ENCODE data around the gene HMCN1.

HMCN1 gene

DNA sequence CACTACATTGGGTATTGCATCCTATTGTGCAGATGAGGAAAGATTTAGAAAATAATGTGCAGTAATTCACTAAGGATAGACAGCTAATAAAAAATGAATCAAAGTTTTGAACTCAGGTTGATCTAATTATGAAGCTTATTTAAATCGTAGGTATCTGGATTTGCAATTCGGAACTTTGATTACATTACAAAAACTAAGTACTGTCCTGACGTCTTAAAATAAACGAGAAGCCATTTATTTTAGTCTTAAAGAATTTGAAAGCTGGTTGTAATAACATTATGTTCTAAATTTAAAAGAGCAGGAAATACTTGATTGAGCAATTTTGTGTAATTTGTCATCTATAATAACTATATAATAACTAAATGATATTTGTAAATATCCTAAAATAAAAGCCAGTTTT is 404.9 kb downstream of the HMCN1 start:
- no peaks in the 10 kb centered on the region for H3K27me3 ChIP-seq (ENCODE audit: control insufficient read depth, low read length)
- no peaks in the 10 kb centered on the region for H4K20me1 ChIP-seq (ENCODE audit: control insufficient read depth, insufficient read depth, low read depth, low read length)
- H3K9me3 ChIP-seq (ENCODE audit: control insufficient read depth, insufficient read depth, low read length), result no peaks in the 10 kb centered on the region
- no peak overlapping the region for H3K4me3 ChIP-seq (ENCODE audit: low read length)
- TF ChIP-seq, protein P1, sequence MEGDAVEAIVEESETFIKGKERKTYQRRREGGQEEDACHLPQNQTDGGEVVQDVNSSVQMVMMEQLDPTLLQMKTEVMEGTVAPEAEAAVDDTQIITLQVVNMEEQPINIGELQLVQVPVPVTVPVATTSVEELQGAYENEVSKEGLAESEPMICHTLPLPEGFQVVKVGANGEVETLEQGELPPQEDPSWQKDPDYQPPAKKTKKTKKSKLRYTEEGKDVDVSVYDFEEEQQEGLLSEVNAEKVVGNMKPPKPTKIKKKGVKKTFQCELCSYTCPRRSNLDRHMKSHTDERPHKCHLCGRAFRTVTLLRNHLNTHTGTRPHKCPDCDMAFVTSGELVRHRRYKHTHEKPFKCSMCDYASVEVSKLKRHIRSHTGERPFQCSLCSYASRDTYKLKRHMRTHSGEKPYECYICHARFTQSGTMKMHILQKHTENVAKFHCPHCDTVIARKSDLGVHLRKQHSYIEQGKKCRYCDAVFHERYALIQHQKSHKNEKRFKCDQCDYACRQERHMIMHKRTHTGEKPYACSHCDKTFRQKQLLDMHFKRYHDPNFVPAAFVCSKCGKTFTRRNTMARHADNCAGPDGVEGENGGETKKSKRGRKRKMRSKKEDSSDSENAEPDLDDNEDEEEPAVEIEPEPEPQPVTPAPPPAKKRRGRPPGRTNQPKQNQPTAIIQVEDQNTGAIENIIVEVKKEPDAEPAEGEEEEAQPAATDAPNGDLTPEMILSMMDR (IDR thresholded peaks at IDR 0.05; ENCODE audit: low read depth, low read length, poor library complexity, severe bottlenecking), result no peak
- no peak for TF ChIP-seq EZH2phosphoT487 (IDR thresholded peaks at IDR 0.05; ENCODE audit: borderline replicate concordance, low read length)
- H3F3A ChIP-seq (ENCODE audit: control insufficient read depth, insufficient read depth), result no peaks in the 10 kb centered on the region
- H3K4me1 ChIP-seq (ENCODE audit: control insufficient read depth, low read length), result no peaks in the 10 kb centered on the region
- H3K36me3 ChIP-seq (ENCODE audit: control insufficient read depth, low read length), result no peaks in the 10 kb centered on the region
- no peaks in the 10 kb centered on the region for H3K9me2 ChIP-seq (replicated peaks; ENCODE audit: control insufficient read depth, low read length)
- no peaks in the 10 kb centered on the region for H3K79me2 ChIP-seq (ENCODE audit: control insufficient read depth, low read length)
- no peak overlapping the region for H3K27ac ChIP-seq (ENCODE audit: low read depth, low read length)
- no peak overlapping the region for H3K4me2 ChIP-seq (ENCODE audit: low read length)

DNA sequence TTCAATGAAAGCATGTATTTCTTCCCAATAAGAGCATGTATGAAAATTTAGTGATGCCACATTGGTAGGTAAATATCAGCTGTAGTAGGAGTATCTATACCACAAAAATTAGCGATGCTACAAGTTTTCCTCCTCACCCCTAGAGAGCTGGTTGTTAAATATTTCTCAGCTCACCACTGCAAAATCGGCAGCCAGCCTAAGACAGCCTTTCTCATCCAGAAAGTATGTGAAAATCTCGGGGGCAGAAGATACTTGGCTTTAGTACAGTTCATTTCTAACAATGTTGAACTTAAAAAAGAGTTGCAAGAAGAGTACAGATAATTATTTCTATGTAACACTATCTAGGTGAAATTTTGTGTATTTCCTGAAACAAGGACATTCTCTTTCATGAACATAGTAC is 405.5 kb downstream of the HMCN1 start:
- H3F3A ChIP-seq (ENCODE audit: control insufficient read depth, insufficient read depth), result no peaks in the 10 kb centered on the region
- no peaks in the 10 kb centered on the region for H3K79me2 ChIP-seq (ENCODE audit: control insufficient read depth, low read length)
- H3K27ac ChIP-seq (ENCODE audit: low read depth, low read length), result no peak overlapping the region
- no peak for TF ChIP-seq EZH2phosphoT487 (IDR thresholded peaks at IDR 0.05; ENCODE audit: borderline replicate concordance, low read length)
- TF ChIP-seq, protein P1 (IDR thresholded peaks at IDR 0.05; ENCODE audit: low read depth, low read length, poor library complexity, severe bottlenecking), result no peak
- no peaks in the 10 kb centered on the region for H3K27me3 ChIP-seq (ENCODE audit: control insufficient read depth, low read length)
- no peaks in the 10 kb centered on the region for H3K4me1 ChIP-seq (ENCODE audit: control insufficient read depth, low read length)
- no peaks in the 10 kb centered on the region for H3K9me2 ChIP-seq (replicated peaks; ENCODE audit: control insufficient read depth, low read length)
- H3K4me3 ChIP-seq (ENCODE audit: low read length), result no peak overlapping the region
- no peak overlapping the region for H3K4me2 ChIP-seq (ENCODE audit: low read length)
- no peaks in the 10 kb centered on the region for H4K20me1 ChIP-seq (ENCODE audit: control insufficient read depth, insufficient read depth, low read depth, low read length)
- H3K36me3 ChIP-seq (ENCODE audit: control insufficient read depth, low read length), result no peaks in the 10 kb centered on the region
- H3K9me3 ChIP-seq (ENCODE audit: control insufficient read depth, insufficient read depth, low read length), result no peaks in the 10 kb centered on the region

GRCh38 chr1:186142159-186142558 is 408.0 kb downstream of the HMCN1 start:
- Histone ChIP-seq H3F3A (ENCODE audit: control insufficient read depth, insufficient read depth) (no peaks in the 10 kb centered on the region), H4K20me1 (ENCODE audit: control insufficient read depth, insufficient read depth, low read depth, low read length) (no peaks in the 10 kb centered on the region), H3K79me2 (ENCODE audit: control insufficient read depth, low read length) (no peaks in the 10 kb centered on the region), H3K4me1 (ENCODE audit: control insufficient read depth, low read length) (no peaks in the 10 kb centered on the region), H3K27me3 (ENCODE audit: control insufficient read depth, low read length) (no peaks in the 10 kb centered on the region), H3K9me2 (replicated peaks; ENCODE audit: control insufficient read depth, low read length) (no peaks in the 10 kb centered on the region), H3K27ac (ENCODE audit: low read depth, low read length) (no peak overlapping the region), H3K4me2 (ENCODE audit: low read length) (no peak overlapping the region), H3K4me3 (ENCODE audit: low read length) (no peak overlapping the region), H3K9me3 (ENCODE audit: control insufficient read depth, insufficient read depth, low read length) (no peaks in the 10 kb centered on the region), H3K36me3 (ENCODE audit: control insufficient read depth, low read length) (no peaks in the 10 kb centered on the region)
- no peak for TF ChIP-seq EZH2phosphoT487 (IDR thresholded peaks at IDR 0.05; ENCODE audit: borderline replicate concordance, low read length)
- TF ChIP-seq, protein P1 (IDR thresholded peaks at IDR 0.05; ENCODE audit: low read depth, low read length, poor library complexity, severe bottlenecking), result no peak

DNA sequence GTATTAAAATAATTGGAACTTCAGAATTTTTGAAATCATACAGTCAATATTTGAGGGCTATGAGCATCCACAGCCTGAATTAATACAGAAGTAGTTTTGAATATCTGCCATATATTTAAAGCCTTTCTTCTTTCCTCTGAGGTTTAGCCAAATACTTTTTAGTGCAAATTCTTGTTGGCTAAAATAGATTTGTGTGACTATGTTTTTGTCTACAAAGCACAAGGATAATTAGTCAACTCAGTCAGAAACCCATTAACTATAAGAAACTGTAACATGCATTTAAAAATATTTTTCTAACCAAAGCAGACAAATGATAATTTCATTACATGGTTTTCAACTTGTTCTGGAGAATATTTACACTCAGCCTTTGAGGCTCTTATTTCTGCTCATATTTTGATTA is 408.7 kb downstream of the HMCN1 start:
- Histone ChIP-seq H3K4me2 (ENCODE audit: low read length) (no peak overlapping the region), H3F3A (ENCODE audit: control insufficient read depth, insufficient read depth) (no peaks in the 10 kb centered on the region), H3K27me3 (ENCODE audit: control insufficient read depth, low read length) (no peaks in the 10 kb centered on the region), H3K4me1 (ENCODE audit: control insufficient read depth, low read length) (no peaks in the 10 kb centered on the region), H4K20me1 (ENCODE audit: control insufficient read depth, insufficient read depth, low read depth, low read length) (no peaks in the 10 kb centered on the region), H3K36me3 (ENCODE audit: control insufficient read depth, low read length) (no peaks in the 10 kb centered on the region), H3K79me2 (ENCODE audit: control insufficient read depth, low read length) (no peaks in the 10 kb centered on the region), H3K27ac (ENCODE audit: low read depth, low read length) (no peak overlapping the region), H3K9me3 (ENCODE audit: control insufficient read depth, insufficient read depth, low read length) (no peaks in the 10 kb centered on the region), H3K4me3 (ENCODE audit: low read length) (no peak overlapping the region), H3K9me2 (replicated peaks; ENCODE audit: control insufficient read depth, low read length) (no peaks in the 10 kb centered on the region)
- TF ChIP-seq, protein P1 (IDR thresholded peaks at IDR 0.05; ENCODE audit: low read depth, low read length, poor library complexity, severe bottlenecking), result no peak
- no peak for TF ChIP-seq EZH2phosphoT487 (IDR thresholded peaks at IDR 0.05; ENCODE audit: borderline replicate concordance, low read length)

Data from DOHH2 (cell line).